ENCODE data around the gene PPP1R27. TPM values are rescaled to one million over a fixed set of nuclear protein-coding genes. Genes with fewer than 3 reads are reported as not detected.

PPP1R27 gene
- total RNA-seq, 1 experiment from 2014 or later: not detected

GRCh38 chr17:81878294-81878693 lies 43.4 kb upstream of the PPP1R27 start:
- DNase-seq (ENCODE audit: low spot score): no peak
- ChIA-PET POLR2A (ENCODE audit: low non-redundant PET) (no interaction called here), CTCF (no interaction called here)
- BruUV-seq (replicated peaks): no TSS peak
- Histone ChIP-seq H3K4me3 (ENCODE audit: low read depth, low read length, poor library complexity, severe bottlenecking) (no peak overlapping the region), H3K9me3 (ENCODE audit: low read depth, low read length, poor library complexity, severe bottlenecking) (no peaks in the 10 kb centered on the region), H3K4me1 (ENCODE audit: insufficient read depth, low read length, poor library complexity, severe bottlenecking) (no peaks in the 10 kb centered on the region), H3K27ac (ENCODE audit: low read depth, low read length, poor library complexity, severe bottlenecking) (no peak overlapping the region), H3K27me3 (replicated peaks; ENCODE audit: insufficient read depth, low read depth, low read length, poor library complexity) (no peaks in the 10 kb centered on the region), H3K36me3 (ENCODE audit: insufficient read depth, low read length, poor library complexity, severe bottlenecking) (peaks cover 40% of the 10 kb centered on the region)
- intact Hi-C loops (cut with micrococcal nuclease; ENCODE audit: unreplicated experiment): no loop called here
- TF ChIP-seq CTCF (conservative IDR thresholded peaks at IDR 0.05; ENCODE audit: low read depth, low read length): no peak
- TF ChIP-seq EZH2 (IDR thresholded peaks at IDR 0.05; ENCODE audit: borderline replicate concordance, low read depth, low read length, poor library complexity, severe bottlenecking): no peak

GRCh38 chr17:81877569-81877968 lies 42.7 kb upstream of the PPP1R27 start:
- no peak for DNase-seq (ENCODE audit: low spot score)
- no peak overlapping the region for H3K4me3 ChIP-seq (ENCODE audit: low read depth, low read length, poor library complexity, severe bottlenecking)
- H3K36me3 ChIP-seq (ENCODE audit: insufficient read depth, low read length, poor library complexity, severe bottlenecking): peaks cover 37% of the 10 kb centered on the region
- TF ChIP-seq CTCF (conservative IDR thresholded peaks at IDR 0.05; ENCODE audit: low read depth, low read length): no peak
- TF ChIP-seq EZH2 (IDR thresholded peaks at IDR 0.05; ENCODE audit: borderline replicate concordance, low read depth, low read length, poor library complexity, severe bottlenecking): no peak
- no peak overlapping the region for H3K27ac ChIP-seq (ENCODE audit: low read depth, low read length, poor library complexity, severe bottlenecking)
- no TSS peak for BruUV-seq (replicated peaks)
- CTCF ChIA-PET: no interaction called here
- no peaks in the 10 kb centered on the region for H3K9me3 ChIP-seq (ENCODE audit: low read depth, low read length, poor library complexity, severe bottlenecking)
- peaks cover 4% of the 10 kb centered on the region for H3K4me1 ChIP-seq (ENCODE audit: insufficient read depth, low read length, poor library complexity, severe bottlenecking)
- intact Hi-C loops (cut with micrococcal nuclease; ENCODE audit: unreplicated experiment): no loop called here
- POLR2A ChIA-PET (ENCODE audit: low non-redundant PET): no interaction called here
- no peaks in the 10 kb centered on the region for H3K27me3 ChIP-seq (replicated peaks; ENCODE audit: insufficient read depth, low read depth, low read length, poor library complexity)

- Histone ChIP-seq H3K4me1 (ENCODE audit: insufficient read depth, low read length, poor library complexity, severe bottlenecking) (peaks cover 31% of the 10 kb centered on the region), H3K27ac (ENCODE audit: low read depth, low read length, poor library complexity, severe bottlenecking) (peak overlapping the region; percentile 100), H3K27me3 (replicated peaks; ENCODE audit: insufficient read depth, low read depth, low read length, poor library complexity) (no peaks in the 10 kb centered on the region), H3K36me3 (ENCODE audit: insufficient read depth, low read length, poor library complexity, severe bottlenecking) (peaks cover 28% of the 10 kb centered on the region), H3K9me3 (ENCODE audit: low read depth, low read length, poor library complexity, severe bottlenecking) (no peaks in the 10 kb centered on the region), H3K4me3 (ENCODE audit: low read depth, low read length, poor library complexity, severe bottlenecking) (peak overlapping the region; percentile 80)
- ChIA-PET POLR2A (ENCODE audit: low non-redundant PET) (no interaction called here), CTCF (interaction anchor here (0.5 kb wide), 1 partner anchor 9 kb away, joined by 3 read pairs; no protein-coding TSS in a partner anchor)
- DNase-seq (ENCODE audit: low spot score): peak; percentile 95
- TSS peak; percentile 73 for BruUV-seq (replicated peaks)
- TF ChIP-seq EZH2 (IDR thresholded peaks at IDR 0.05; ENCODE audit: borderline replicate concordance, low read depth, low read length, poor library complexity, severe bottlenecking) (no peak), CTCF (conservative IDR thresholded peaks at IDR 0.05; ENCODE audit: low read depth, low read length) (peak; percentile 38; the same call in 1 of the 2 replicates)
- intact Hi-C loops (cut with micrococcal nuclease; ENCODE audit: unreplicated experiment): no loop called here
These were observed 36.8 kb upstream of the PPP1R27 start for GRCh38 chr17:81871387-81872230.
